ENCODE results near the gene KCNH2.
"Not testable (repeated sequence)": the region's sequence is repeated elsewhere in the genome, so short reads cannot be mapped to it uniquely, and the experiment has no call there.

The KCNH2 gene

GRCh38 chr7:150936018-150936417, 42.1 kb downstream of the KCNH2 start:
- no peak for DNase-seq (ENCODE audit: low read depth, low spot score)

GRCh38 chr7:150935149-150935548, 43.0 kb downstream of the KCNH2 start:
- no peak for DNase-seq (ENCODE audit: low read depth, low spot score)

GRCh38 chr7:150934045-150934766, 43.9 kb downstream of the KCNH2 start:
- DNase-seq (ENCODE audit: low read depth, low spot score) = no peak

- no peak for DNase-seq (ENCODE audit: low read depth, low spot score)
These were observed 46.8 kb downstream of the KCNH2 start for GRCh38 chr7:150931199-150931869.

GRCh38 chr7:150928541-150928940, 49.6 kb downstream of the KCNH2 start:
- DNase-seq (ENCODE audit: low read depth, low spot score) = no peak

- no peak for DNase-seq (ENCODE audit: low read depth, low spot score)
These were observed 50.2 kb downstream of the KCNH2 start for GRCh38 chr7:150927956-150928344.

- DNase-seq (ENCODE audit: low read depth, low spot score) = no peak
These were observed 50.8 kb downstream of the KCNH2 start for GRCh38 chr7:150927157-150927955.

- DNase-seq (ENCODE audit: low read depth, low spot score) = no peak
These were observed 52.1 kb downstream of the KCNH2 start for GRCh38 chr7:150926066-150926465.

GRCh38 chr7:150924369-150924781, 53.7 kb downstream of the KCNH2 start:
- DNase-seq (ENCODE audit: low read depth, low spot score) = no peak

GRCh38 chr7:150923802-150924201, 54.3 kb downstream of the KCNH2 start:
- DNase-seq (ENCODE audit: low read depth, low spot score) = no peak

GRCh38 chr7:150923196-150923595, 54.9 kb downstream of the KCNH2 start:
- DNase-seq (ENCODE audit: low read depth, low spot score) = no peak

GRCh38 chr7:150919160-150919559, 59.0 kb downstream of the KCNH2 start:
- no peak for DNase-seq (ENCODE audit: low read depth, low spot score)

- DNase-seq (ENCODE audit: low read depth, low spot score) = no peak
These were observed 59.7 kb downstream of the KCNH2 start for GRCh38 chr7:150918378-150918777.

- no peak for DNase-seq (ENCODE audit: low read depth, low spot score)
These were observed 60.2 kb downstream of the KCNH2 start for GRCh38 chr7:150917969-150918368.

GRCh38 chr7:150916670-150917069, 61.5 kb downstream of the KCNH2 start:
- no peak for DNase-seq (ENCODE audit: low read depth, low spot score)

GRCh38 chr7:150914966-150915365, 63.2 kb downstream of the KCNH2 start:
- DNase-seq (ENCODE audit: low read depth, low spot score) = no peak

- no peak for DNase-seq (ENCODE audit: low read depth, low spot score)
These were observed 63.9 kb downstream of the KCNH2 start for GRCh38 chr7:150914196-150914595.

- no peak for DNase-seq (ENCODE audit: low read depth, low spot score)
These were observed 65.7 kb downstream of the KCNH2 start for GRCh38 chr7:150912427-150912826.

- DNase-seq (ENCODE audit: low read depth, low spot score) = no peak
These were observed 66.4 kb downstream of the KCNH2 start for GRCh38 chr7:150911590-150912267.

GRCh38 chr7:150910996-150911422, 67.1 kb downstream of the KCNH2 start:
- DNase-seq (ENCODE audit: low read depth, low spot score) = no peak

GRCh38 chr7:150910305-150910995, 67.7 kb downstream of the KCNH2 start:
- DNase-seq (ENCODE audit: low read depth, low spot score) = not testable (repeated sequence)
